ENCODE measurements around the gene PRUNE2.

GRCh38 chr9:76883341-76883855, 22.5 kb downstream of the PRUNE2 start:
- TF ChIP-seq CTCF (IDR thresholded peaks at IDR 0.05; ENCODE audit: low read depth, low read length, missing input control) (no peak), YY1 (IDR thresholded peaks at IDR 0.05) (no peak), FOXA2 (IDR thresholded peaks at IDR 0.05) (no peak)
- TF ChIP-seq, protein P1, sequence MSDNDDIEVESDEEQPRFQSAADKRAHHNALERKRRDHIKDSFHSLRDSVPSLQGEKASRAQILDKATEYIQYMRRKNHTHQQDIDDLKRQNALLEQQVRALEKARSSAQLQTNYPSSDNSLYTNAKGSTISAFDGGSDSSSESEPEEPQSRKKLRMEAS (IDR thresholded peaks at IDR 0.05): no peak
